Peyer's patch (tissue), 4 donors: ENCODE results near the gene DRAXIN. TPM values are rescaled to one million over a fixed set of nuclear protein-coding genes. Genes with fewer than 3 reads are reported as not detected.

Experiments used
- DNase-seq, 3 donors: peaks; one replicate each; pipeline ENCODE4 v3.0.0-alpha.2; 2017 to 2019
- H3K27ac ChIP-seq, 4 donors: fragments of 200-600 bp; sonication (generic); one replicate each; pipeline ENCODE4 v1.5.1; 2016 to 2019
- H3K27me3 ChIP-seq, 2 donors: fragments of 200-600 bp; sonication (generic); one replicate each; pipeline ENCODE4 v1.5.1; 2019
- H3K36me3 ChIP-seq, 3 donors: fragments of 200-600 bp; sonication (generic); one replicate each; pipeline ENCODE4 v1.5.1; 2016 to 2019
- H3K4me1 ChIP-seq, 4 donors: fragments of 200-600 bp; sonication (generic); one replicate each; pipeline ENCODE4 v1.5.1; 2016 to 2019
- H3K4me3 ChIP-seq, 4 donors: fragments of 200-600 bp; sonication (generic); 1 replicate in 3 of 4; 2 replicates in 1 of 4; pipeline ENCODE4 v1.5.1; 2016 to 2019; ENCODE audit warnings: mild to moderate bottlenecking in 1 of 4
- H3K9me3 ChIP-seq, 4 donors: fragments of 200-600 bp; sonication (generic); one replicate each; pipeline ENCODE4 v1.5.1; 2016 to 2019; ENCODE audit warnings: mild to moderate bottlenecking in 1 of 4
- CTCF ChIP-seq, 6 experiments: fragments of 450-650 bp in 4 of 6; fragments of 200-600 bp in 2 of 6; sonication (generic) in 1 of 6; IDR thresholded peaks; one replicate each; pipeline ENCODE4 v1.5.1; 2017 to 2019; ENCODE audit warnings: antibody characterized with exemption in 6 of 6, mild to moderate bottlenecking in 3 of 6, moderate library complexity in 1 of 6
- POLR2A ChIP-seq, 2 donors: fragments of 450-650 bp; IDR thresholded peaks; one replicate each; pipeline ENCODE4 v1.5.1; 2017; ENCODE audit warnings: antibody characterized with exemption in 2 of 2, mild to moderate bottlenecking in 2 of 2, moderate library complexity in 2 of 2
- total RNA-seq, 4 donors: library from RNA; depleted of rRNA; stranded (reverse); fragments of >200 nt; gene quantifications; one replicate each; pipeline ENCODE4 v1.1.0, GENCODE V29; 2016

Gene DRAXIN
- total RNA-seq, 4 donors from 2014 or later, result not detected

- H3K9me3 ChIP-seq, result no peaks in the 10 kb centered on the region
- TF ChIP-seq CTCF (IDR thresholded peaks at IDR 0.05) (no peak), POLR2A (IDR thresholded peaks at IDR 0.05) (no peak)
- H3K4me3 ChIP-seq, result no peak overlapping the region
- H3K4me1 ChIP-seq, result no peaks in the 10 kb centered on the region
- H3K27me3 ChIP-seq, result no peaks in the 10 kb centered on the region
- no peaks in the 10 kb centered on the region for H3K36me3 ChIP-seq
- H3K27ac ChIP-seq, result no peak overlapping the region
- DNase-seq, result no peak
Measured at GRCh38 chr1:11774753-11775152, 83.2 kb downstream of the DRAXIN start.

Other genes with a start within 250 kb of the DRAXIN start
- 1 to 10 TPM in 2 of 4 donors, under 1 TPM in 1, not detected in 1; 0.54 to 2.4 (median 1.8) TPM for gene DISP3, start 212.6 kb upstream of the DRAXIN start, total RNA-seq
- 1 to 10 TPM; 1.7 to 7.4 (median 2.8) TPM for gene FBXO2, start 37.3 kb upstream of the DRAXIN start, total RNA-seq
- gene FBXO44, start 36.8 kb upstream of the DRAXIN start, total RNA-seq, result 10 to 100 TPM; 11.2 to 43.7 (median 15.0) TPM
- gene FBXO6, start 27.5 kb upstream of the DRAXIN start, total RNA-seq, result 10 to 100 TPM in 2 of 4 donors, 1 to 10 TPM in 1, not detected in 1; 5.6 to 10.3 (median 10.3) TPM
- 10 to 100 TPM in 3 of 4 donors, 1 to 10 TPM in 1; 10.0 to 50.3 (median 11.5) TPM for gene MAD2L2, start 10.6 kb upstream of the DRAXIN start, total RNA-seq
- 10 to 100 TPM in 3 of 4 donors, 1 to 10 TPM in 1; 9.5 to 32.2 (median 25.5) TPM for gene AGTRAP, start 44.4 kb downstream of the DRAXIN start, total RNA-seq
- gene C1orf167, start 70.5 kb downstream of the DRAXIN start, total RNA-seq, result not detected
- 100 to 1,000 TPM in 1 of 4 donors, 10 to 100 TPM in 3; 82.0 to 130 (median 87.3) TPM for gene MTHFR, start 114.3 kb downstream of the DRAXIN start, total RNA-seq
- gene CLCN6, start 114.5 kb downstream of the DRAXIN start, total RNA-seq, result 10 to 100 TPM; 28.4 to 63.7 (median 30.2) TPM
- not detected for gene NPPA, start 156.1 kb downstream of the DRAXIN start, total RNA-seq
- gene NPPB, start 167.2 kb downstream of the DRAXIN start, total RNA-seq, result not detected
- gene KIAA2013, start 234.7 kb downstream of the DRAXIN start, total RNA-seq, result 100 to 1,000 TPM in 3 of 4 donors, 10 to 100 TPM in 1; 80.9 to 400 (median 278) TPM
- gene PLOD1, start 243.0 kb downstream of the DRAXIN start, total RNA-seq, result 10 to 100 TPM; 23.9 to 75.2 (median 47.0) TPM